ENCODE measurements around the gene THRA.

DNA sequence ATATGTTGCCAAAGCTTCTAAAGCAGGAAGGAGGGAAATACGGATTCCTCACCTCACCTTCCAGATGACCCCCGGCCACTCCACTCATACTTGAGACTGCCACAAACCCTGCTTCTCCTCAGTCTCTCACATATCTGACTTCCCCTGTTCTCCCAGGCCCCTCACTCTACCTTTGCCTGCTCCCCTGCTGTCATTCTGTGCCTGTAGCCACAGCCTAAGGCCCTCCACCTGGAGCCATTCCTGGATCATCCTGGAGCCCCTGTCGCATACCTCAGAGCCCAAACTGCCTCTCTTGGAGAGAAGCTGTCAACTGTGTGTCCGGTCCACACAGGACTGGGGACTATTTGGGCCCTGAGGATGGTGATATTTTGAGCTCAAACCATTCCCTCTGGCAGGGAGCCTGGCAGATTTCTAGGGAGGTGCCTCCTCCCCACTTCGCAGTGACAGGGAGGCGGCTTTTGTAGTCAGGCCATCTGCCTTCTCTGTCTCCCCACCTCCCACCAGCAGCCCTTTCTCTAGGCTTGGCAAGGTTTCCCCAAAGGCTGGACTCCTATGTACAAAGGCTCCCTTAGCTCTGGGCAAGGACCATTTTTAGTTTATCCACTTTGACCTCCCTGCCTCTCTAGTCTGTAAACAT lies 6.3 kb upstream of the THRA start:
- TF ChIP-seq, protein P1, sequence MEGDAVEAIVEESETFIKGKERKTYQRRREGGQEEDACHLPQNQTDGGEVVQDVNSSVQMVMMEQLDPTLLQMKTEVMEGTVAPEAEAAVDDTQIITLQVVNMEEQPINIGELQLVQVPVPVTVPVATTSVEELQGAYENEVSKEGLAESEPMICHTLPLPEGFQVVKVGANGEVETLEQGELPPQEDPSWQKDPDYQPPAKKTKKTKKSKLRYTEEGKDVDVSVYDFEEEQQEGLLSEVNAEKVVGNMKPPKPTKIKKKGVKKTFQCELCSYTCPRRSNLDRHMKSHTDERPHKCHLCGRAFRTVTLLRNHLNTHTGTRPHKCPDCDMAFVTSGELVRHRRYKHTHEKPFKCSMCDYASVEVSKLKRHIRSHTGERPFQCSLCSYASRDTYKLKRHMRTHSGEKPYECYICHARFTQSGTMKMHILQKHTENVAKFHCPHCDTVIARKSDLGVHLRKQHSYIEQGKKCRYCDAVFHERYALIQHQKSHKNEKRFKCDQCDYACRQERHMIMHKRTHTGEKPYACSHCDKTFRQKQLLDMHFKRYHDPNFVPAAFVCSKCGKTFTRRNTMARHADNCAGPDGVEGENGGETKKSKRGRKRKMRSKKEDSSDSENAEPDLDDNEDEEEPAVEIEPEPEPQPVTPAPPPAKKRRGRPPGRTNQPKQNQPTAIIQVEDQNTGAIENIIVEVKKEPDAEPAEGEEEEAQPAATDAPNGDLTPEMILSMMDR (optimal IDR thresholded peaks at IDR 0.05 in 1 of 3, IDR thresholded peaks at IDR 0.05 in 1 of 3, conservative IDR thresholded peaks at IDR 0.05 in 1 of 3; ENCODE audit: extremely low read depth in 1 of 3, insufficient read depth in 2 of 3, low read length in 3 of 3) = no peak
- TF ChIP-seq EZH2 (IDR thresholded peaks at IDR 0.05; ENCODE audit: low read length) = no peak
